Dedifferentiated amniotic fluid mesenchymal stem cell (primary cell): ENCODE measurements around the gene ZNF317.
A peak's percentile ranks its signal among the peaks of the same experiment; 100 is the strongest.
"Not testable (repeated sequence)": the region's sequence is repeated elsewhere in the genome, so short reads cannot be mapped to it uniquely, and the experiment has no call there.

Experiments used
- DNase-seq: peaks from one replicate; pipeline ENCODE4 v3.0.0-alpha.2; 2016; ENCODE audit errors: extremely low spot score

Gene ZNF317

DNA sequence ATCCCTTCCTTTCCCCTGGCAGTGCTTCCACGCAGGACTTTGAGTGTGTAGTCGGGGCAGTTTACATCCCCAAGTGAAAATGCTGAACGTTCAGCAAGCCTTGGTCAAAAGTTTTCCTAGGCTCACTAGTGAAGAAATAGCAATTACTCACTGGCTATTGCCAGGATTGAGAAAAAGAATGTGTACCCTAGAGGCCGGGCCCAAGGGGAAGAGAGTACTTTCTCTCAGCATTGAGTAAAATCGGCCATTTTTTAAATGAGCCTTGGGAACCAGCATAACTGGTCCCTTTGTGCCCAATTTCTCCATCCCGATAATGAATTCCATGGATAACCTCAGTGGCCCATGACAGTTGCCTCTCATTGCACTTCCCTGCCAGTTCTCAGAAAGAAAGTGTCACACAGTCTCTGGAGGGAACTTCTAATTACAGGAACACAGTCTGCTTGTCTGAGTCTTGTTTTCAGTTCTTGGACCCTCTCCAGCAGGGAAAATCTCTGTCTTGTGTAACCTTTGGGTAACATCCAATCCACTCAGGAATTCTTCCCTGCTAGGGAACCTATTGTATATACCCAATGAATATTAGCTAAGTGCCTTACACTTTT lies 31.3 kb downstream of the ZNF317 start:
- no peak for DNase-seq

DNA sequence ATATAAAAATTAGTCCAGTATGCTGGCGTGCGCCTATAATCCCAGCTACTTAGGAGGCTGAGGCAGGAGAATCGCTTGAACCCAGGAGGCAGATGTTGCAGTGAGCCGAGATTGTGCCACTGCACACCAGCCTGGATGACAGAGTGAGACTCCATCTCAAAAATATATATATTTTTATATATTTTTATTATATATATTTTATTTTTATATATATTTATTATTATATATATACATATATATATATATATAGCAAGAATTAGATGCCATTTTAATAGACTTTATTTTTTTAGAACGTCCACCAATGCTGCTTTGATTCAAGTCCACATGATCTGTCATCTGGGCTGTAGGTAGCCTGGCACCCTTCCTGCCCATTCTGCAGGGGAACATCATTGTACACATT lies 35.1 kb downstream of the ZNF317 start:
- DNase-seq, result no peak

DNA sequence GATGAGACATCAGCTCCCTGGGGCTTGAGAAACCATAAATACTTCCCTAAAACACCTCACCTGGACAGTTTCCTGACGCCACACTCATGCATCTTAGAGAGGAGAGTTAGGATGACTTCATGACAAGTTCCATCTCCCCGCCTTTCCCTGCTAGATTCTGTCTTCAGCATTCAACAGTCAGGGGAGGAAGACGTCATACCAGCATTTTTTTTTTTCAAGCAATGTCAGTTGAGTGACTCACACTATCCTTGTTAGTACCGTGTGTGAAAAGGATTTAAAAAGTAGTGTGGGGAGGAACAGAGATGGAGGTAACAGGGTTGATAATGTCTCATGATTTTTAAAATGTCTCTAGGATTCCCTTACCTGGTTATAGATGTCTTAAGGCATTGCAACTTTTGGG lies 38.7 kb downstream of the ZNF317 start, which contains the start of gene OR7D2:
OR7D2 (plus strand) TSS at position 79 of the 400 bp plus-strand sequence. CDS start 6,803 bp downstream, outside the sequence.
- no peak for DNase-seq

DNA sequence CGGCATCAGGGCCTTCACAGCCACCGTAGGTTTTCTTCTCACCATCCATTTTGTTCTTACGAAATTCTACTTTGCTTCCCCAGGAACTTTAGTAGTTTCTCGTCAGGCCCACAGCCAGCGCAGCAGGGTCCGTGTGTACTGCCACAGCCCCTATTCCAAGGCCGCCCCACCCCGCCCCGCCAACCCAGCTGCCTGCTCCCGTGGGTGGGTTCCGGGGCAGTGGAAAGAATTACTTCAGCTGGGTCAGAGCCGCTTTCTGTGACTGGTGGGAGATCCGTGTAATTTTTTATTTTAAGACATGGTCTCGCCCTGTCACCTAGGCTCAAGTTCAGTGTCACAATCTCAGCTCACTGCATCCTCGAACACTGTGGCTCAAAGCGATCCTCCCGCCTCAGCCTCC lies 42.8 kb downstream of the ZNF317 start:
- no peak for DNase-seq

DNA sequence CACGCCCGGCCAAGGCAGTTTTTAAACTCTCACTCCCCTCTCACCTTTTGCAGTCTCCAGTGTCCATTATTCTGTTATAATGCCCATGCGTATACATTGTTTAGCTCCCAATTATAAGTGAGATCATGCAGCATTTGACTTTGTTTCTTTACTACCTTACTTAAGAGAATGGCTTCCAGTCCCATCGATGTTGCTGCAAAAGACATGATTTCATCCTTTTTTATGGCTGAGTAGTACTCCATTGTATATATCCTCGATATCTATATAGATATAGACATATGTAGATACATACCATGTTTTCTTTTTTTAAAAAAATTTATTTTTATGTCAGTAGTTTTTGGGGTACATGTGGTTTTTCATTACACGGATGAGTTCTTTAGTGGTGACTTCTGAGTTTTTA lies 47.0 kb downstream of the ZNF317 start:
- DNase-seq, result no peak

DNA sequence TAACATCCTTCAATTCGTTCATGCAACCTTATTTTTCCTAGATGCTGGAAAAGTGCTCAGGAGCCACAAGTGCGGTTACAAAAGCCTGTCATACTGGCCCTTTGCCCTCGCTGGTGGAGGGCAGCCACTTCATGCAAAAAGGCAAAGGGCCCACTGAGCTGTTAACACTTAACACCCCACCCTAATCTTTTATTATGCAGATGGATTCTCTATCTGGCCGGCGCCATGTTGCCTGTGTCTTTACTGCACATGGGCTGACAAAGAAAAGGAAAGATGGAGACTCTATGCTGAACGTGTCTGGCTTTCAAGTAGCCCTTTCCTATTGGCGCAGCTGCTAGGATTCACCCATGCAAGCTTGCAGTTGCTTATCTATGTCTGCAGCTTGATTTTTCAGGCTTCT lies 49.3 kb downstream of the ZNF317 start:
- DNase-seq, result no peak

DNA sequence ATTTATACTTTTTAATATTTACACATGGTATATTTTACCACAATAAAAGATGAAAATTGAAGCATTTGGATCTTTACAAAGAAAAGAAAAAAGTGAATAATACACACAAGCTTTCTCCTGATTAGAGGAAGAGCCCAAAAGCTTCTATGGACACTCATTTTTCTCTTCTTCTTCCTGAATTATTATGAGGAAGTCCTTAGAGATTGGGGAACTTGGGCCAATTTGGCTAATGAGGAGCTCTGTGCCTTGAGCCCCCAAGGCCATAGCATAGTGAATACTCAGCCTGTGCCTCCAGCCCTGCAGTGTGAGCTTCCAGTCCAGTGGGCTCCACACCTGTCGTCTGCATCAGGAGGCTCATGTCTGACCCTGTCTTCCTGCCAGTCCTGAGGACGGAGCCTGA lies 57.8 kb downstream of the ZNF317 start:
- DNase-seq, result not testable (repeated sequence)

DNA sequence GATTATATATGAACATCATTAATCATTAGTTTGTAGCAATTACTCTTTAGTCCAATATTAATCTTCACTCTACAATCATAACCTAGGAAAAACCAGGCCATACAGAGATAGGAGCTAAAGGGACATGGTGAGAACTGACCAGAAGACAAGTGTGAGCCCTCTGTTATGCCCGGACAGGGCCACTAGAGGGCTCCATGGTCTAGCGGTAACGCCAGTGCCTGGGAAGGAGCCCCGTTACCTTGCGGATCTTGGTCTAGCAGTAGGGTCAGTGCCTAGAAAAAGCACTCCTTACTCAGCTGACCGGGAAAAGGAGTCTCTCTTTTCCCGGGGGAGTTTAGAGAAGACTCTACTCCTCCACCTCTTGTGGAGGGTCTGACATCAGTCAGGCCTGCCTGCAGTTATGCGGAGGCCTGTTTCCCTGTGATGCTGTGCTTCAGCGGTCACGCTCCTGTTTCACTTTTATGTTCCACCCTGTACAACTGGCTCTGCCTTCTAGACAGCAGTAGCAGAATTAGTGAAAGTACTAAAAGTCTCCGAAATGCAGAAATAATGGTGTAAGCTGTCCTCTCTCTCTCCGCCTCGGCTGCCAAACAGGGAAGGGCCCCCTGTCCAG lies 65.4 kb downstream of the ZNF317 start:
- peak; percentile 46 for DNase-seq
